Fibroblast of skin of right quadriceps (primary cell): Measurements from ENCODE around the gene DLG1.
A peak's percentile ranks its signal among the peaks of the same experiment; 100 is the strongest.
"Not testable (repeated sequence)": the region's sequence is repeated elsewhere in the genome, so short reads cannot be mapped to it uniquely, and the experiment has no call there.

Experiments used
- DNase-seq: peaks from one replicate; pipeline ENCODE4 v3.0.0-alpha.2; 2013

Gene DLG1

GRCh38 chr3:197076415-197076814, 222.0 kb downstream of the DLG1 start:
- DNase-seq: no peak

- no peak for DNase-seq
These were observed 230.3 kb downstream of the DLG1 start for GRCh38 chr3:197068077-197068476.

DNA sequence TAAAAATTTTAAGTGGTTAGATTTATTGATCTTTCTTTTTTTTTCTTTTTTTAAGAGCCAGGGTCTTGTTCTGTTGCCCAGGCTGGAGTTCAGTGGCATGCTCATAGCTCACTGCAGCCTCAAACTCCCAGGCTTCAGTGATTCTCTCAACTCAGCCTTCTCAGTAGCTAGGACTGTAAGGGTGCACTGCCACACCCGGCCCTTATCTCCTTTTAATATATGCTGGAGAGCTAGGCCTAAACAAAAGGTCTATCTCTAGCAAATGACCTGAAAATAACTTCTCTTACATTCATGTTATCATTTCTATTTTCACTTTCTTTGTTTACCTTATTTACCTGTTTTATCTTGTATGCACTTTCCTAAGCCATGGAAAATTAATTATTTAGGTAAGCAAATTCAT, 233.6 kb downstream of the DLG1 start:
- DNase-seq: no peak

- DNase-seq: no peak
These were observed 236.0 kb downstream of the DLG1 start for GRCh38 chr3:197062446-197062845.

GRCh38 chr3:197051637-197052036, 246.8 kb downstream of the DLG1 start:
- not testable (repeated sequence) for DNase-seq

GRCh38 chr3:197050511-197050910, 247.9 kb downstream of the DLG1 start:
- no peak for DNase-seq

GRCh38 chr3:197042539-197042938, 255.9 kb downstream of the DLG1 start:
- no peak for DNase-seq

- DNase-seq: no peak
These were observed 256.4 kb downstream of the DLG1 start for GRCh38 chr3:197041875-197042488.

DNA sequence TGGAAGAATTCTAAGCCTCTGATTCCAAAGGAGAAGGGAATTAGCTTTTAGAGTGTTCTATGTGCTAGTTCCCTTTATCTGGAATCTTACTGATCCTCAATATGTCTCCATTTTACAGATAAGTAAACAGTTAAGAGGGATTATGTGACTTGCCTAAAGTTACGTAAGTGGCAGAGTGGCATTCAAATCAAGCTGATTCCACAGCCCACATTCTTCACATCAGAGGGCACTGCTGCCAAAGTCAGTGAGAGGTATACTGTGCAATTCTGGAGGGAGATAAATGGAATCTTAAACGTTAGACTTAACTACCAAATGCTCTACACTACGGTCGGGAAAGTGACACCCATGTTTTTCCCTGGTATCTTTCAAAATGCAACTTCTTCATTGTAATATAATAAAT, 257.8 kb downstream of the DLG1 start:
- DNase-seq: no peak

- DNase-seq: no peak
These were observed 259.5 kb downstream of the DLG1 start for GRCh38 chr3:197038679-197039462.

- DNase-seq: no peak
These were observed 262.8 kb downstream of the DLG1 start for GRCh38 chr3:197035577-197035976.

- not testable (repeated sequence) for DNase-seq
These were observed 263.6 kb downstream of the DLG1 start for GRCh38 chr3:197034778-197035177.

DNA sequence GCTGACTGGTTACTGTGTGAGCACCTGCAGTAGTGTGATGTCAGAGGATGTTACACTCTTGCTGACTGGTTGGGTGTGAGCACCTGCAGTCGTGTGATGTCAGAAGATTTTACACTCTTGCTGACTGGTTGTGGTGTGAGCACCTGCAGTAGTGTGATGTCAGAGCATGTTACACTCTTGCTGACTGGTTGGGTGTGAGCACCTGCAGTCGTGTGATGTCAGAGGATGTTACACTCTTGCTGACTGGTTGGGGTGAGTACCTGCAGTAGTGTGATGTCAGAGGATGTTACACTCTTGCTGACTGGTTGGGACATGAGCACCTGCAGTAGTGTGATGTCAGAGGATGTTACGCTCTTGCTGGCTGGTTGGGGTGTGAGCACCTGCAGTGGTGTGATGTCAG, 264.6 kb downstream of the DLG1 start:
- DNase-seq: not testable (repeated sequence)

GRCh38 chr3:197031315-197032285, 266.8 kb downstream of the DLG1 start:
- peak; percentile 95 for DNase-seq

DNA sequence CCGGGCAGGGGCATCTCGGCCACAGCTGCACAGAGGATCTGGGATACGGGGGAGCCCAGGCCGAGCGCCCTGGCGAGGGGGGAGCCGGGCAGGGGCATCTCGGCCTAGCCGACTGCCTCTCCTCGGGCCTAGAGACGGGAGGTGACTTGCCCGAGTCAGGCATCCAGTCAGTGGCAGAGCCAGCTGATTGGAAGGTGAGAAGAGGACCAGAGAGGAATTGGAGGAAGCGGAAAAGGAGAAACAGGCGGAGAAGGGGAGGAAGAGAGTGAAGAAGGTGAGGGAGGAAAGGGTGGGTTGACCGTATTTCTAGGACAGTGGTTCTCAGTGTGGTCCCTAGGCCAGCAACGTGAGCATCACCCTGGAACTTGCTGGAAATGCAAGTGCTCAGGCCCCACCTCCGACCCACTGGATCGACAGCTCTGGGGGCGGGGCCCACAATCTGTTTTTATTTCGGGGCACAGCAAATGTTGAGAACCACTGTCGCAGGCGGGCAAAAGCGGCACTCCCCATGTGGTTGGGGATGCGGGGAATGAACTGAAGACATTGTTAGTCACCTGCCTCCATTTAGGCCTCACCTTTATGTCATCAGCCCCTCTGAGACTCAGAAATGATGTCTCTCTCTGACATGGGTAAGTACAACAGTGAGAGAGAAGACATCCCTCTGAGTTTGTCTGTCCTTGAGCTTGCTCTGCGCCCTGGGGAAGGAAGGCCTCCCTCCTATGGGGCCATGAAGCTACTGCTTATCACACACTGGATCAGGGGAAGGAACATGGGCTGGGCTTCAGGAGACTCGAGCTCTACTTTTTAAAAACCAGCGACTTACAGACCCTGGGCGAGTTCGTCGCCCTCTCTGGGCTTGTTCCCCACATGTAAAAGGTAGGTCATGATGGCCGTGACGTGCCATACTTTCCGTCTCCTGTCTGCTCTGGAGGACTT, 267.8 kb downstream of the DLG1 start:
- no peak for DNase-seq

DNA sequence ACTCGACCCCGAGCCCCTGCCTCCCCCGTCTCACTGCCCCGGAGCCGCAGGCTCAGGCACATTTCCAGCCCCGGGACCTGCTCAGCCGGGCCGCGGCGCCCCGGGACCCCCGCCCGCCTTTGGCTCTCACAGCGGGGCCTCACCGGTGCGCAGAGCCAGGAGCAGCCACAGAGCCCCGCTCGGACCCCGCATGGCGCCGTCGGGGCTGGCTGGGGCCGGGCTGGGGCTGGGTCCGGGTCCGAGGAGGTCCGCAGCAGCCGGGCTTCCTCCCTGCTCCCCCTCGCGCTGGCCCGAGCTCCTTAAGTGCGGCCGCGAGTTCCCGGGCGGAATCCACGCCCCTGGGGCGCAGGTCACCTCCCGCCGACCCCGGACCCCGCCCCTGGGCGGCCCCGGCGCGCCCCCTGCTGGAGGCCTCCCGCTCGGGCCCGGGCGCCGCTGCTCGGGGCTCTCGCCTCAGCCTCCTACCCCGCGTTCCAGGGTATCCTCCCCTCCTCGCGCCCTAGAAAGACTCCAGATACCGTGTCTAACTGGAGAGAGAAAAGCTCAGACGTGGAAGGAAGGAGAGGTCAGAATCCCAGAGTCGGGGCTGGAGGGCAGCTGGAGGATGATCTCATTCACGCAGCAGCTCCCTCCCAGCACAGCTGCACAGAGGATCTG, 268.8 kb downstream of the DLG1 start, which contains the start of gene MELTF:
Gene MELTF (minus strand): TSS at position 307 of the 657 bp plus-strand sequence. CDS start 115 bp downstream, at position 192.
- DNase-seq: peak; percentile 40

GRCh38 chr3:197028728-197029510, 269.5 kb downstream of the DLG1 start:
- no peak for DNase-seq

DNA sequence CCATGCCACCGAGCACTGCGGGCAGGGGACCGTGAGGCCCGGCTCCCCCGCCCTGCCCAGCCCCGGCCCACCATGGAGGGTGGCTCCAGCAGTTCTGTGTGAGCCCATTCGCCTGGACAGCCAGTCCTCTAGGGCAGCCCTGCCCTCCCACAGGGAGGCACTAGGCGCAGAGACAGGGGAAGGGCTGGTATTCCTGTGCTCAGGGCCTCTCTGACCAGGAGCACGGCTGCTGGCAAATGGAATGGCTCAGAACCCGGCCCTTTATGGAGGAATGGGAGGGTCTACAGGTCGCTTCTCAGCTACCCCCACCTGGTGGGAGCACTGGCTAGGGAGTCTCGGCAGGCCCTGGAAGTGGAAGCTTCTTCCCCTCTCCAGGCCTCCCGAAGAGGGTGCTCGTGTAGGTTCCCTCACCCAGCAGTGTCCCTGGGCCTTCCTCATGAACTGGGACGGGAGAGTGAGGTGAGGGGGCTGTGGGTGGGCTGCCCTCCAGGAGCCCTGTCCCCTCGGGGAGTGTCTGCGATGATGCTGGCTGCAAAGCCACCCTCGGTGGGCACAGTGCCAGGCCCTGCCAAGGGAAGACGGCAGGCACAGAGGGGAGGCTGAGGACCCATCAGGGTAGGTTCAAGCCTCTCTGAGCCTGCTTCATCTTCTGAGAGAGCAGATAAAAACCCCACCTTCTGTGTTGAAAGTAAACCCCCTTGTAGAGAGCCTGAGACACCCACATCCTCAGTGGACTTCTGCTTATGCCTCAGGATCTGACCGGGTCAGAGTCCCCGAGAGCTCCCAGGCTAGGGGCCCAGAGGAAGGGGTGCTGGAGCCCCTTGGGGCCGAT, 270.3 kb downstream of the DLG1 start:
- DNase-seq: no peak

DNA sequence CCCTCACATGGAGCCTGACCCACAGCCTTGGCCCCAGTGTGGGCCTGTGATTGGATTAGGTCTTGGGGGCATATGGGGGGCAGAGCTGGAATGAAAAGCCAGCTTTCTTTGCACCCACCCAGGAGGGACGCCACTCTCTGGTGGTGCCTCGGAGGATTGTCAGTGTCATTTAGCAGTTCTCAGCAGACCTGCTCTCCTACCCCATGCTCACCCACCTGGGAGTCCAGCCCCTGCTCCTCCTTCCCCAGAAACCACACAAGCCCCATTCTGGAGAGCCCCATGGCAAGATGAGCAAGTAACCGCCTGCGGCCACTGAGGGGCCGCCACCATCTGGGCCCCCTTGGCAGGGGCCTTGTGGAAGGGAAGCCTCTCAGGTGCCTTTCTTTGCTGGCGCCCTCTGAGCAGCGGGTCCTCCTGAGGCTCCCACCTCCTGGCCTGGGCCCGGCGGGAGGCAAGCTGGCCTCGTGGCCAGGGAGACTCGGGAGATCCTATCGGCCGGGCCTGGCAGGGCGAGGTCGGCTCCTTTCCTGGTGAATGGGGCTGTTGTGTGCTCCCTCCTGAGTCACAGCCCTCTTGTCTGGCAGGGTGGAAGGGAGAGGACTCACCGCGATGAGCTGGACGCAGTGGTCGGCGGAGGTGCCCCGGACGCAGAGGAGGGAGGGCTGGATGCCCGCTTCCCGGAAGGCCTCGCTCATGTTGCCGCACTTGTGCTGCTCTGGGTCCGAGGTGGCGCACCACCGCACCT, 271.1 kb downstream of the DLG1 start:
- no peak for DNase-seq
